KMS-11 (cell line): ENCODE data around the gene TAS1R1.

Experiments
- H2AFZ ChIP-seq: fragments of 200-600 bp; sonication (generic); 2 replicates; pipeline ENCODE4 v1.6.1; 2016; ENCODE audit warnings: antibody characterized with exemption, mixed run types, low read depth
- H3K27ac ChIP-seq: fragments of 200-600 bp; sonication (generic); 2 replicates; pipeline ENCODE4 v1.6.1; 2016; ENCODE audit warnings: mild to moderate bottlenecking, mixed run types
- H3K27me3 ChIP-seq: fragments of 200-600 bp; sonication (generic); 2 replicates; pipeline ENCODE4 v1.6.1; 2017; ENCODE audit warnings: mild to moderate bottlenecking, low read depth, mixed run types, moderate library complexity; ENCODE audit not compliant: insufficient read depth
- H3K36me3 ChIP-seq: fragments of 200-600 bp; sonication (generic); 2 replicates; pipeline ENCODE4 v1.6.1; 2017; ENCODE audit warnings: mild to moderate bottlenecking, mixed run types; ENCODE audit not compliant: insufficient read depth
- H3K4me1 ChIP-seq: fragments of 200-600 bp; sonication (generic); 2 replicates; pipeline ENCODE4 v1.6.1; 2016; ENCODE audit warnings: mild to moderate bottlenecking, low read depth, mixed run types; ENCODE audit not compliant: poor library complexity, severe bottlenecking
- H3K4me2 ChIP-seq: fragments of 200-600 bp; sonication (generic); 2 replicates; pipeline ENCODE4 v1.7.0; 2016; ENCODE audit warnings: mild to moderate bottlenecking, mixed run types
- H3K4me3 ChIP-seq: fragments of 200-600 bp; sonication (generic); IDR thresholded peaks from 2 replicates; pipeline ENCODE4 v1.6.1; 2017; ENCODE audit warnings: low read depth, low read length, mixed read lengths; ENCODE audit not compliant: insufficient read depth
- H3K79me2 ChIP-seq: fragments of 200-600 bp; sonication (generic); 2 replicates; pipeline ENCODE4 v1.6.1; 2016; ENCODE audit warnings: low read depth, mixed run types; ENCODE audit not compliant: insufficient read depth
- H3K9ac ChIP-seq: fragments of 200-600 bp; sonication (generic); 2 replicates; pipeline ENCODE4 v1.6.1; 2016; ENCODE audit warnings: mild to moderate bottlenecking, mixed run types
- H4K20me1 ChIP-seq: fragments of 200-600 bp; sonication (generic); 2 replicates; pipeline ENCODE4 v1.6.1; 2016; ENCODE audit warnings: mild to moderate bottlenecking, mixed run types; ENCODE audit not compliant: insufficient read depth
- TF ChIP-seq, protein P1 (sequence below): fragments of 200-600 bp; sonication (generic); conservative IDR thresholded peaks from 2 replicates; pipeline ENCODE4 v1.6.1; 2017; ENCODE audit warnings: low read depth, mild to moderate bottlenecking, antibody characterized with exemption, low read length, moderate library complexity, mixed read lengths

Gene TAS1R1

DNA sequence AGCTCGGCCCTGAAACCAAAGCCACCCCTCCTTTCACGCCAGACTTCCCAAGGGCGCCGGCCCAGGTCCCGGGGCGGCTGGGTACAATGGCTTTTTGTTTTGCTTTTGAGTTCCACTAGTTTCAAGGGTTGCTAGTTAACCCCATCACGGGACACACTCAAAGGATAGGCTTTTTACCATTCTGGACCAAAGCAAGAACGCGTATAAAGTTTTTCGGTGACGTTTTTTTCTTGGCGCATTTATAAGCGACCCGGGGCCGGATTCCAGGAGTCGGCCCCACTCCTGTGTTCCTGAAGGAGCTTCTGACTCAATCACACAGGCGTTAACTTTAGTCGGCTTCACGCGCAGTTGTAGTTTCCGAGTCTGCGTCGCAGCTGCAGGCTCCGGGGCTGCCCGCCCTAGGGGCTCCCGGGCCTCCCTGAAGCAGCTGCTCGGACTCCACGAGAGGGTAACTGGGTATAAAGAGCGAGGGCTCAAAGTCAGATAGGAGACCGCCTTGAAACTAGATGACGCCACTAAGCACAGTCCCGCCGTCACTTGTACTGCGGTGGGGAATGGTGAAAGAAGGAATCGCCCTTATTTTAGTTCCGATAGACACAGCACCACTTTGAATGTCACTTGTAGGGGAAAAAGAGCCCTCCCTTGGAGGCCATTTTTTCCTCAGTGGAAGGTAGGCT, 48.3 kb downstream of the TAS1R1 start:
- peaks cover under 1% of the 10 kb centered on the region; the same call in 1 of the 2 replicates for H3K36me3 ChIP-seq
- peak overlapping the region; percentile 78 for H2AFZ ChIP-seq
- H3K79me2 ChIP-seq: peaks cover 40% of the 10 kb centered on the region
- peak overlapping the region; percentile 82 for H3K9ac ChIP-seq
- H3K4me2 ChIP-seq: peak overlapping the region; percentile 76
- peak overlapping the region; percentile 77 for H3K4me3 ChIP-seq
- H3K4me1 ChIP-seq: peaks cover 25% of the 10 kb centered on the region
- peaks cover 11% of the 10 kb centered on the region; the same call in 1 of the 2 replicates for H4K20me1 ChIP-seq
- no peaks in the 10 kb centered on the region for H3K27me3 ChIP-seq
- H3K27ac ChIP-seq: peak overlapping the region; percentile 92
- TF ChIP-seq, protein P1, sequence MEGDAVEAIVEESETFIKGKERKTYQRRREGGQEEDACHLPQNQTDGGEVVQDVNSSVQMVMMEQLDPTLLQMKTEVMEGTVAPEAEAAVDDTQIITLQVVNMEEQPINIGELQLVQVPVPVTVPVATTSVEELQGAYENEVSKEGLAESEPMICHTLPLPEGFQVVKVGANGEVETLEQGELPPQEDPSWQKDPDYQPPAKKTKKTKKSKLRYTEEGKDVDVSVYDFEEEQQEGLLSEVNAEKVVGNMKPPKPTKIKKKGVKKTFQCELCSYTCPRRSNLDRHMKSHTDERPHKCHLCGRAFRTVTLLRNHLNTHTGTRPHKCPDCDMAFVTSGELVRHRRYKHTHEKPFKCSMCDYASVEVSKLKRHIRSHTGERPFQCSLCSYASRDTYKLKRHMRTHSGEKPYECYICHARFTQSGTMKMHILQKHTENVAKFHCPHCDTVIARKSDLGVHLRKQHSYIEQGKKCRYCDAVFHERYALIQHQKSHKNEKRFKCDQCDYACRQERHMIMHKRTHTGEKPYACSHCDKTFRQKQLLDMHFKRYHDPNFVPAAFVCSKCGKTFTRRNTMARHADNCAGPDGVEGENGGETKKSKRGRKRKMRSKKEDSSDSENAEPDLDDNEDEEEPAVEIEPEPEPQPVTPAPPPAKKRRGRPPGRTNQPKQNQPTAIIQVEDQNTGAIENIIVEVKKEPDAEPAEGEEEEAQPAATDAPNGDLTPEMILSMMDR: no peak

DNA sequence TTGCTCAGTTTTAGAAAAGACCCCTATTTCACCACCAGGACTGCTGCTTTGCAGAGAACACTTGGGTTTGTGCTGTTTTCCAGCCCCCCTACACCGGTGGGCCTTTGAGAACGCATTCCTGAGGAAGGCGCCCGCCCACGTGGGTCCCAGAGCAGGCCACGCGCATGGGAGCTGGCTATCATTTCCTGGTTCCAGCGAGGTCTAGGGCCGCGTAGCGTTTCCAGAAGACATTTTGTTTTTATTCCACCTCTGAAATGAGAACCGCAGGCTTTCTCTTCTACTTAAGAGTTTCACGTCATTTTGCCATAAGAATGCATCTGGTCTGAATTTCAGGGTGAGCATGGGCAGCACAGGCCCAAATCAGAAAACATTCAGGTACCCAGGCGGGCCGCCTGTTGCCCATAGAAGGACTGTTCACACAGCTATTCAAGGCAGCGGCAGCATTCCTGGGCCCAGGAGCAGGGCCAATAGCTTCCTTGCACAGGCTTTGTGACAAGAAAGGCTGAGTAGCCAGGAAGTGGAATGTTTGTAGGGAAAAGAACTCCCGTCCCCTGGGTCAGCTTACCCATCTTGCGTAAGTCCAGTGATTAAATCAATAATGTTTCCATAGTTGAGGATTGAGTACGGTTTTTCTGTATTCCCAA, 48.9 kb downstream of the TAS1R1 start:
- Histone ChIP-seq H3K36me3 (no peaks in the 10 kb centered on the region; the same call in 1 of the 2 replicates), H4K20me1 (peaks cover 11% of the 10 kb centered on the region; the same call in 1 of the 2 replicates), H3K4me2 (peak overlapping the region; percentile 76), H3K79me2 (peaks cover 34% of the 10 kb centered on the region), H3K4me3 (peak overlapping the region; percentile 77), H3K27me3 (no peaks in the 10 kb centered on the region), H3K9ac (peak overlapping the region; percentile 82), H3K4me1 (peaks cover 29% of the 10 kb centered on the region), H2AFZ (peak overlapping the region; percentile 78), H3K27ac (peak overlapping the region; percentile 92)
- TF ChIP-seq, protein P1: no peak

DNA sequence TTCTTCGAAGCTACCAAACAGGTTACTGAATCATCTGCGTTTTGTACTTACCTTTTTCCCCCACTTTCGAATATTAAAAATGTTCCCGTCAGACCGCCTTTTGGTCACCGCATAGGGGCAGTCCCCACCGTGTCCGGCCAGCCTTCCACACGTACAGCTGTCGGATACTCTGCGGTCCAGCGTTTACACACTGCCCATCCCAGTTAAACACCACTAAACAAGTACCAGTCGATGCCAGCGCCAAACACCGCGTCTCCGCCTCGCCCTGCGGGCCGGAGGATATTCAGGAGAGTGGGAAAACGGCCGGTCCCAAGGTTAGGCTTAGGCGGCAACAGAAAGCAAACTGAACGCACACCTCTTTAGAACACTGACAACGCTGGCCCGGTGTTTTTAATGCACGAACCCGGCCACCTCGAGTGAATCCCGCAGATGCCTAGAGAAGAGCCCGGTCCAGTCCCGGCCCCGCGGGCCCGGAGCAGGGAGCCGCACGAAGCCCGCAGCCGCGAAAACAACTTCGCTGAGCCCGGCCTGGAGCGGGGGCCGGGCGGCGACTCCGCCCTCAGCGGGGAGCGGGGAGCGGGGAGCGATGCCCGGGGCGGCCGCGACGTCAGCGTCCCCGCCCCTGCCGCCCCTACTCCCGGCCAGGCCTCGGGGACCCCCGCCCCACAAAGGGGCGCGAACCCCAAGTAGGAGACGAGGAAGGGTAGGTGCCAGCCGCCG, 57.7 kb downstream of the TAS1R1 start:
- H2AFZ ChIP-seq: peak overlapping the region; percentile 91
- peaks cover 33% of the 10 kb centered on the region for H3K4me1 ChIP-seq
- peak overlapping the region; percentile 46 for H3K27ac ChIP-seq

More for the DNA sequence above, 57.7 kb downstream of the TAS1R1 start:
- peak overlapping the region; percentile 55 for H3K9ac ChIP-seq
- H3K36me3 ChIP-seq: no peaks in the 10 kb centered on the region; the same call in 1 of the 2 replicates
- H3K4me2 ChIP-seq: peak overlapping the region; percentile 96
- TF ChIP-seq, protein P1: no peak
- peaks cover 28% of the 10 kb centered on the region for H3K79me2 ChIP-seq
- H3K27me3 ChIP-seq: no peaks in the 10 kb centered on the region
- H4K20me1 ChIP-seq: no peaks in the 10 kb centered on the region
- peak overlapping the region; percentile 88 for H3K4me3 ChIP-seq
